Measurements from ENCODE around the gene MINDY2.

- TF ChIP-seq, protein P1, sequence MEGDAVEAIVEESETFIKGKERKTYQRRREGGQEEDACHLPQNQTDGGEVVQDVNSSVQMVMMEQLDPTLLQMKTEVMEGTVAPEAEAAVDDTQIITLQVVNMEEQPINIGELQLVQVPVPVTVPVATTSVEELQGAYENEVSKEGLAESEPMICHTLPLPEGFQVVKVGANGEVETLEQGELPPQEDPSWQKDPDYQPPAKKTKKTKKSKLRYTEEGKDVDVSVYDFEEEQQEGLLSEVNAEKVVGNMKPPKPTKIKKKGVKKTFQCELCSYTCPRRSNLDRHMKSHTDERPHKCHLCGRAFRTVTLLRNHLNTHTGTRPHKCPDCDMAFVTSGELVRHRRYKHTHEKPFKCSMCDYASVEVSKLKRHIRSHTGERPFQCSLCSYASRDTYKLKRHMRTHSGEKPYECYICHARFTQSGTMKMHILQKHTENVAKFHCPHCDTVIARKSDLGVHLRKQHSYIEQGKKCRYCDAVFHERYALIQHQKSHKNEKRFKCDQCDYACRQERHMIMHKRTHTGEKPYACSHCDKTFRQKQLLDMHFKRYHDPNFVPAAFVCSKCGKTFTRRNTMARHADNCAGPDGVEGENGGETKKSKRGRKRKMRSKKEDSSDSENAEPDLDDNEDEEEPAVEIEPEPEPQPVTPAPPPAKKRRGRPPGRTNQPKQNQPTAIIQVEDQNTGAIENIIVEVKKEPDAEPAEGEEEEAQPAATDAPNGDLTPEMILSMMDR (IDR thresholded peaks at IDR 0.05; ENCODE audit: low read depth, low read length), result no peak
- TF ChIP-seq EZH2phosphoT487 (IDR thresholded peaks at IDR 0.05; ENCODE audit: low read depth), result no peak
Observed at GRCh38 chr15:58736018-58736643, 35.0 kb upstream of the MINDY2 start.

Data from OCI-LY3 (cell line).